Endodermal cell (in vitro differentiated cells): ENCODE measurements around the gene KLHL20. TPM values are rescaled to one million over a fixed set of nuclear protein-coding genes. Genes with fewer than 3 reads are reported as not detected.

Experiments used
- DNase-seq: peaks from one replicate; pipeline ENCODE4 v3.0.0-alpha.2; 2017
- H3K27ac ChIP-seq: 2 replicates; pipeline ENCODE4 v1.5.1; 2013; ENCODE audit warnings: mild to moderate bottlenecking, low read depth, low read length, moderate library complexity
- H3K27me3 ChIP-seq: 2 replicates; pipeline ENCODE4 v1.6.1; 2013; ENCODE audit warnings: mild to moderate bottlenecking, low read length, moderate library complexity; ENCODE audit not compliant: insufficient read depth, control insufficient read depth, poor library complexity, severe bottlenecking
- H3K36me3 ChIP-seq: 2 replicates; pipeline ENCODE4 v1.7.0; 2013; ENCODE audit warnings: mild to moderate bottlenecking, low read length, moderate library complexity; ENCODE audit not compliant: control insufficient read depth, insufficient read depth
- H3K4me1 ChIP-seq: one replicate; pipeline ENCODE4 v1.7.0; 2013; ENCODE audit warnings: low read length; ENCODE audit not compliant: control insufficient read depth, insufficient read depth
- H3K4me3 ChIP-seq: 2 replicates; pipeline ENCODE4 v1.5.1; 2013; ENCODE audit warnings: mild to moderate bottlenecking, low read length, moderate library complexity
- H3K9ac ChIP-seq: 2 replicates; pipeline ENCODE4 v1.6.1; 2013; ENCODE audit warnings: mild to moderate bottlenecking, low read length, moderate library complexity; ENCODE audit not compliant: poor library complexity, severe bottlenecking; ENCODE audit errors: extremely low read depth
- H3K9me3 ChIP-seq: 2 replicates; pipeline ENCODE4 v1.6.1; 2013; ENCODE audit warnings: mild to moderate bottlenecking, low read length, moderate library complexity; ENCODE audit not compliant: control insufficient read depth
- H3K27ac Mint-ChIP-seq: 2 replicates; pipeline ENCODE4 v1.8.0; 2020; ENCODE audit warnings: mixed read lengths
- H3K27me3 Mint-ChIP-seq: 2 replicates; pipeline ENCODE4 v1.8.0; 2021; ENCODE audit warnings: mild to moderate bottlenecking, mixed read lengths; ENCODE audit not compliant: insufficient read depth
- H3K36me3 Mint-ChIP-seq: 2 replicates; pipeline ENCODE4 v1.8.0; 2020; ENCODE audit warnings: low read depth, mixed read lengths
- H3K4me1 Mint-ChIP-seq: 2 replicates; pipeline ENCODE4 v1.8.0; 2020; ENCODE audit warnings: mixed read lengths
- H3K4me3 Mint-ChIP-seq: 2 replicates; pipeline ENCODE4 v1.8.0; 2020; ENCODE audit warnings: mild to moderate bottlenecking, moderate library complexity, mixed read lengths
- H3K9me3 Mint-ChIP-seq: 2 replicates; pipeline ENCODE4 v1.8.0; 2020; ENCODE audit warnings: mild to moderate bottlenecking, mixed read lengths
- WGBS, 2 experiments: methylation state at CpG; one replicate each; pipeline versions ENCODE4 v1.1.5 to v1.1.7; 2013; ENCODE audit warnings: missing lambda C conversion rate in 2 of 2, mixed read lengths in 1 of 2; ENCODE audit not compliant: insufficient coverage in 1 of 2, insufficient read length in 1 of 2; 5-methylcytosine and 5-hydroxymethylcytosine counted together
- total RNA-seq, 2 donors: library from RNA; stranded (reverse); fragmentation: NEBNext Ultra II Directional in 1 of 2; extraction: Animal tissue kit (Norgen Biotek cat#: 25700) in 1 of 2; gene quantifications; 2 replicates in 1 of 2; 3 replicates in 1 of 2; pipeline ENCODE4 v1.2.1, GENCODE V29; 2021
- TF ChIP-seq, protein P1 (sequence below): fragments of 200-600 bp; sonication (generic); conservative IDR thresholded peaks from 2 replicates; pipeline ENCODE4 v1.5.0; 2021; ENCODE audit warnings: antibody characterized with exemption, mild to moderate bottlenecking

KLHL20 gene
- total RNA-seq, 2 donors from 2014 or later, result 15.6 to 17.3 TPM

DNA sequence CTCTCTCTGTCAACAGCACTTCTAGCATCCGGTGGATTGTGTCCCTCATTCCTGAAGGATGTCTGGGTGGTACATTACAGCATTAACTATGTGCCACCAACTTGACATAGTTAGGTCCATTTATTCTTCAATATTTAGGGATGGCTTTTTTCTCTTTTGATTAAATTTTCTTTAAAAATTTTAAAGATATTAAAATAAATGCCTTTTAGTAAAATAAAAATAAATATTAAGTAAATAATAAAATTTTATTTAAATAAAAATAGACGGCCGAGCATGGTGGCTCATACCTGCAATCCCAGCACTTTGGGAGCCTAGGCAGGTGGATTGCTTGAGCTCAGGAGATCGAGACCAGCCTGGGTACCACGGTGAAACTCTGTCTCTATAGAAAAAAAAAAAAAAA lies 9.7 kb upstream of the KLHL20 start:
- H3K9me3 Mint-ChIP-seq, result peaks cover 1% of the 10 kb centered on the region
- WGBS, 2 experiments, result 86% methylated on average over 5 of the region's 5 CpGs; no CpG with 5 or more reads in 1 of the 2 experiments
- Histone ChIP-seq H3K27me3 (no peaks in the 10 kb centered on the region), H3K9me3 (no peaks in the 10 kb centered on the region), H3K4me1 (no peaks in the 10 kb centered on the region), H3K36me3 (no peaks in the 10 kb centered on the region), H3K4me3 (no peak overlapping the region), H3K27ac (no peak overlapping the region), H3K9ac (no peak overlapping the region)
- H3K27ac Mint-ChIP-seq, result no peak overlapping the region
- H3K27me3 Mint-ChIP-seq, result peaks cover 22% of the 10 kb centered on the region
- TF ChIP-seq, protein P1, sequence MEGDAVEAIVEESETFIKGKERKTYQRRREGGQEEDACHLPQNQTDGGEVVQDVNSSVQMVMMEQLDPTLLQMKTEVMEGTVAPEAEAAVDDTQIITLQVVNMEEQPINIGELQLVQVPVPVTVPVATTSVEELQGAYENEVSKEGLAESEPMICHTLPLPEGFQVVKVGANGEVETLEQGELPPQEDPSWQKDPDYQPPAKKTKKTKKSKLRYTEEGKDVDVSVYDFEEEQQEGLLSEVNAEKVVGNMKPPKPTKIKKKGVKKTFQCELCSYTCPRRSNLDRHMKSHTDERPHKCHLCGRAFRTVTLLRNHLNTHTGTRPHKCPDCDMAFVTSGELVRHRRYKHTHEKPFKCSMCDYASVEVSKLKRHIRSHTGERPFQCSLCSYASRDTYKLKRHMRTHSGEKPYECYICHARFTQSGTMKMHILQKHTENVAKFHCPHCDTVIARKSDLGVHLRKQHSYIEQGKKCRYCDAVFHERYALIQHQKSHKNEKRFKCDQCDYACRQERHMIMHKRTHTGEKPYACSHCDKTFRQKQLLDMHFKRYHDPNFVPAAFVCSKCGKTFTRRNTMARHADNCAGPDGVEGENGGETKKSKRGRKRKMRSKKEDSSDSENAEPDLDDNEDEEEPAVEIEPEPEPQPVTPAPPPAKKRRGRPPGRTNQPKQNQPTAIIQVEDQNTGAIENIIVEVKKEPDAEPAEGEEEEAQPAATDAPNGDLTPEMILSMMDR, result no peak
- no peak overlapping the region for H3K4me3 Mint-ChIP-seq
- DNase-seq, result no peak
- peaks cover 2% of the 10 kb centered on the region for H3K36me3 Mint-ChIP-seq
- no peaks in the 10 kb centered on the region for H3K4me1 Mint-ChIP-seq

DNA sequence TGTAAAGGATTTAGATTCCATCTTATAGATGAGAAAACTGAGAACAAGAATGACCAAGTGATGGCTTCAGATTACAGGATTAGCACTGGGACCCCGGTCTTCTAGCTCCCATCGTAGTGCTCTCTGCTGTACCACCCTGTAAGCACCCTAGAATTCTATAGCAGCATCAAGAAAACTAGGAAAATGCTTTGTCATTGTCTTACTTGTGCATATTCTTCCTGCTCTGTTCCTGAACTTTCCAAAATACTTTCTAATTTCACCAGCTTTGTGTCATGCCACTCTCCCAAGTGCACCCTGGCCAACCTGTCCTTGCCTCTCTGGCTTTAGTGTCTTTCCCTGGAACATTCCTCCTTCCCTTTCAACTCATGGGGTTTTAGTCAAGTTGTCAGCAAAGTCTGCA lies 6.0 kb upstream of the KLHL20 start:
- no peak for DNase-seq
- Mint-ChIP-seq H3K9me3 (no peaks in the 10 kb centered on the region), H3K4me1 (peaks cover 13% of the 10 kb centered on the region), H3K36me3 (no peaks in the 10 kb centered on the region), H3K4me3 (no peak overlapping the region), H3K27ac (no peak overlapping the region), H3K27me3 (peaks cover 26% of the 10 kb centered on the region)
- H3K4me3 ChIP-seq, result no peak overlapping the region
- H3K9me3 ChIP-seq, result no peaks in the 10 kb centered on the region
- H3K4me1 ChIP-seq, result no peaks in the 10 kb centered on the region
- WGBS, 2 experiments, result 92 to 100% methylated on average over 2 of the region's 2 CpGs
- peaks cover 10% of the 10 kb centered on the region for H3K27me3 ChIP-seq
- H3K9ac ChIP-seq, result no peak overlapping the region
- TF ChIP-seq, protein P1, result no peak
- no peak overlapping the region for H3K27ac ChIP-seq
- H3K36me3 ChIP-seq, result no peaks in the 10 kb centered on the region

DNA sequence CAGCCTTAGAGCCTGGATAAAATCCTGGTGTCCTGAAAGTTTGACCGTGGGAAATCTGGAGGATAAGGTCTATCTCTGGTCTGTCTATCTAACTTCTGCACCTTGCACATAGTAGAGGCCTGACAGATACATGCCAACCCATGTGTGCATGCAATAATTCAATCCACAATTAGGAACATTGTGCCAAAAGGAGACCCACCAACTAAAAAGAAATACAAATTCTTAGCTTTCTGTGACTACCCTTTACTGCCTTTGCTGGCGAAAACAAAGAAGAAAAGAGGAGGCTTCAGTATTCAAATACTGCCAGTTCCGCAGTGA lies 381 bp upstream of the KLHL20 start:
- Mint-ChIP-seq H3K27ac (peak overlapping the region; percentile 89), H3K36me3 (peaks cover 8% of the 10 kb centered on the region), H3K9me3 (no peaks in the 10 kb centered on the region), H3K27me3 (peaks cover 23% of the 10 kb centered on the region), H3K4me1 (peaks cover 19% of the 10 kb centered on the region), H3K4me3 (peak overlapping the region; percentile 93)
- peaks cover 10% of the 10 kb centered on the region for H3K27me3 ChIP-seq
- H3K9ac ChIP-seq, result peak overlapping the region; percentile 74
- WGBS, 2 experiments, result 61 to 86% methylated on average over 1 to 3 of the region's 3 CpGs
- no peaks in the 10 kb centered on the region for H3K36me3 ChIP-seq
- H3K27ac ChIP-seq, result no peak overlapping the region
- H3K4me1 ChIP-seq, result no peaks in the 10 kb centered on the region
- H3K9me3 ChIP-seq, result no peaks in the 10 kb centered on the region
- H3K4me3 ChIP-seq, result peak overlapping the region; percentile 99
- DNase-seq, result no peak
- TF ChIP-seq, protein P1, result no peak
